PC-3 (cell line): ENCODE results near the gene LIN28B.

Experiments used
- CTCF ChIP-seq: fragments of 300-600 bp; sonication (generic); conservative IDR thresholded peaks from 2 replicates; pipeline ENCODE4 v1.5.1; 2017; ENCODE audit warnings: antibody characterized with exemption, low read depth, mild to moderate bottlenecking, low read length
- EZH2 ChIP-seq: fragments of 300-600 bp; sonication (generic); IDR thresholded peaks from one replicate; pipeline ENCODE4 v1.6.1; 2017; ENCODE audit warnings: antibody characterized with exemption, mild to moderate bottlenecking, low read length; ENCODE audit not compliant: unreplicated experiment
- EZH2phosphoT487 ChIP-seq: fragments of 300-600 bp; sonication (generic); IDR thresholded peaks from 2 replicates; pipeline ENCODE4 v1.6.1; 2018; ENCODE audit warnings: mild to moderate bottlenecking, antibody characterized with exemption, low read length, borderline replicate concordance

DNA sequence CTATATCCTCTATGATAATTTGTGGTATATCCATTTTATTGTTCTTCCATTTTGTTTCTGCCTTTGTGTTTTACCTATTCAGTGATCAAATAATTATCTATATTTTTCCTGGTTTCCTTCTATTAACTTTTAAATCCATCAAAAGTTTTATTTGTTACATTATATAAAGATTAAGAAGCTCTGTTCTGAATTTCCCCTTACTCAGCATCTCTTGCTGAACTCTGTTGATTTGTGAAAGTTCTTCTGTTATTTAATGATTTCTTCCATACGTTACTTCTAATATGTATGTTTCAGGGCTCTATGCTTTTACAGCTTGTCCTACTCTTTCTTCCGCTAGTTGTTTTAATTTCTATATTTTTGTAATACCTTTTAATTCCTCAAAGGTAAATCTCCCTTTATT lies 87.1 kb downstream of the LIN28B start:
- TF ChIP-seq CTCF (no peak), EZH2 (no peak), EZH2phosphoT487 (no peak)
